HepG2 (cell line): Measurements from ENCODE around the gene P2RY8. TPM values are rescaled to one million over a fixed set of nuclear protein-coding genes. Genes with fewer than 3 reads are reported as not detected.

Experiments used
- CBX2 ChIP-seq, 2 experiments: fragments of 200-600 bp in 1 of 2; sonication (generic); formaldehyde crosslinking in 1 of 2; IDR thresholded peaks; 2 replicates each; pipeline versions ENCODE4 v1.7.0 to v1.8.1; 2018 to 2022; ENCODE audit warnings: low read depth in 2 of 2, low read length in 1 of 2, mild to moderate bottlenecking in 1 of 2, missing genetic modification reagents in 1 of 2
- CREB1 ChIP-seq, 2 experiments: fragments of 450-650 bp in 1 of 2; IDR thresholded peaks; 2 replicates each; pipeline ENCODE4 v1.6.1; 2016 to 2017; ENCODE audit warnings: control low read depth in 1 of 2, mild to moderate bottlenecking in 1 of 2, missing compliant biosample characterization in 1 of 2, missing genetic modification characterization in 1 of 2
- FOXC1 ChIP-seq: sonication (generic); formaldehyde crosslinking; IDR thresholded peaks from 2 replicates; pipeline ENCODE4 v1.8.0; 2022; ENCODE audit warnings: mild to moderate bottlenecking, missing genetic modification reagents, borderline replicate concordance
- FOXP4 ChIP-seq: sonication (generic); formaldehyde crosslinking; IDR thresholded peaks from 2 replicates; pipeline ENCODE4 v1.4.0; 2020; ENCODE audit warnings: missing genetic modification reagents
- KAT8 ChIP-seq: IDR thresholded peaks from 2 replicates; pipeline ENCODE4 v1.6.1; 2016; ENCODE audit warnings: missing genetic modification reagents, missing compliant biosample characterization
- KMT2B ChIP-seq: IDR thresholded peaks from 2 replicates; pipeline ENCODE4 v1.6.1; 2016; ENCODE audit warnings: missing genetic modification reagents, missing compliant biosample characterization
- SOX6 ChIP-seq, 2 experiments: fragments of 450-650 bp in 1 of 2; sonication (generic) in 1 of 2; formaldehyde crosslinking in 1 of 2; IDR thresholded peaks; 2 replicates each; pipeline versions ENCODE4 v1.4.0 to v1.6.1; 2017 to 2020; ENCODE audit warnings: antibody characterized with exemption in 1 of 2, mild to moderate bottlenecking in 1 of 2, missing genetic modification reagents in 1 of 2
- SRSF1 ChIP-seq: fragments of 200-400 bp; formaldehyde crosslinking; optimal IDR thresholded peaks from 2 replicates; pipeline ENCODE3; 2017; ENCODE audit warnings: mild to moderate bottlenecking, low read depth, low read length, moderate library complexity
- TCF12 ChIP-seq, 2 experiments: fragments of 450-650 bp in 1 of 2; sonication (generic) in 1 of 2; formaldehyde crosslinking in 1 of 2; IDR thresholded peaks; 2 replicates each; pipeline versions ENCODE4 v1.6.1 to v1.8.0; 2017 to 2022; ENCODE audit warnings: antibody characterized with exemption in 1 of 2, mild to moderate bottlenecking in 1 of 2, missing genetic modification reagents in 1 of 2, moderate library complexity in 1 of 2
- ZNF263 ChIP-seq: sonication (generic); formaldehyde crosslinking; IDR thresholded peaks from 2 replicates; pipeline ENCODE4 v1.4.0; 2020; ENCODE audit warnings: missing genetic modification reagents
- ZNF512B ChIP-seq: sonication (generic); formaldehyde crosslinking; IDR thresholded peaks from 2 replicates; pipeline ENCODE4 v1.5.1; 2020; ENCODE audit warnings: missing genetic modification reagents, mild to moderate bottlenecking, borderline replicate concordance
- ZNF660 ChIP-seq: sonication (generic); formaldehyde crosslinking; IDR thresholded peaks from 2 replicates; pipeline ENCODE4 v1.5.1; 2020; ENCODE audit warnings: mild to moderate bottlenecking, low read depth, missing genetic modification reagents, borderline replicate concordance
- ZNF776 ChIP-seq: sonication (generic); formaldehyde crosslinking; IDR thresholded peaks from 2 replicates; pipeline ENCODE4 v1.4.0; 2020; ENCODE audit warnings: mild to moderate bottlenecking, missing genetic modification reagents
- ZNF879 ChIP-seq: sonication (generic); formaldehyde crosslinking; IDR thresholded peaks from 2 replicates; pipeline ENCODE4 v1.8.1; 2023; ENCODE audit warnings: missing genetic modification reagents
- ZNF891 ChIP-seq: sonication (generic); formaldehyde crosslinking; IDR thresholded peaks from 2 replicates; pipeline ENCODE4 v1.5.0; 2020; ENCODE audit warnings: mild to moderate bottlenecking, missing genetic modification reagents
- polyA plus RNA-seq, 8 experiments: library from polyadenylated mRNA; depleted of rRNA in 3 of 8; stranded (reverse) in 7 of 8; unstranded in 1 of 8; fragments of >200 nt; fragmentation: Illumina TruSeq in 4 of 8; extraction: Trizol in 4 of 8; gene quantifications; 2 replicates each; pipeline versions ENCODE4 v1.2.1 to v1.2.3, GENCODE V29; 2011 to 2016; ENCODE audit warnings: low read depth in 4 of 8, missing spikeins in 1 of 8, mixed read lengths in 1 of 8; ENCODE audit not compliant: insufficient read depth in 1 of 8
- total RNA-seq, 5 experiments: library from RNA; depleted of rRNA; stranded (reverse); fragments of >200 nt; fragmentation: Illumina TruSeq; extraction: Trizol; gene quantifications; 2 replicates each; pipeline ENCODE4 v1.2.3, GENCODE V29; 2016; ENCODE audit warnings: low read depth in 1 of 5
- TF ChIP-seq, protein P1 (sequence below), 2 experiments: sonication (generic) in 1 of 2; formaldehyde crosslinking in 1 of 2; IDR thresholded peaks; 2 replicates each; pipeline versions ENCODE4 v1.4.0 to v1.6.1; 2016 to 2020; ENCODE audit warnings: borderline replicate concordance in 1 of 2, low read depth in 1 of 2, mild to moderate bottlenecking in 1 of 2, missing genetic modification reagents in 1 of 2

Gene P2RY8
- total and polyA plus RNA-seq, 2 of the 13 experiments (the other 11 are each of a cell fraction or from before 2014, with no cell fraction given) = 1.0 to 1.3 TPM

DNA sequence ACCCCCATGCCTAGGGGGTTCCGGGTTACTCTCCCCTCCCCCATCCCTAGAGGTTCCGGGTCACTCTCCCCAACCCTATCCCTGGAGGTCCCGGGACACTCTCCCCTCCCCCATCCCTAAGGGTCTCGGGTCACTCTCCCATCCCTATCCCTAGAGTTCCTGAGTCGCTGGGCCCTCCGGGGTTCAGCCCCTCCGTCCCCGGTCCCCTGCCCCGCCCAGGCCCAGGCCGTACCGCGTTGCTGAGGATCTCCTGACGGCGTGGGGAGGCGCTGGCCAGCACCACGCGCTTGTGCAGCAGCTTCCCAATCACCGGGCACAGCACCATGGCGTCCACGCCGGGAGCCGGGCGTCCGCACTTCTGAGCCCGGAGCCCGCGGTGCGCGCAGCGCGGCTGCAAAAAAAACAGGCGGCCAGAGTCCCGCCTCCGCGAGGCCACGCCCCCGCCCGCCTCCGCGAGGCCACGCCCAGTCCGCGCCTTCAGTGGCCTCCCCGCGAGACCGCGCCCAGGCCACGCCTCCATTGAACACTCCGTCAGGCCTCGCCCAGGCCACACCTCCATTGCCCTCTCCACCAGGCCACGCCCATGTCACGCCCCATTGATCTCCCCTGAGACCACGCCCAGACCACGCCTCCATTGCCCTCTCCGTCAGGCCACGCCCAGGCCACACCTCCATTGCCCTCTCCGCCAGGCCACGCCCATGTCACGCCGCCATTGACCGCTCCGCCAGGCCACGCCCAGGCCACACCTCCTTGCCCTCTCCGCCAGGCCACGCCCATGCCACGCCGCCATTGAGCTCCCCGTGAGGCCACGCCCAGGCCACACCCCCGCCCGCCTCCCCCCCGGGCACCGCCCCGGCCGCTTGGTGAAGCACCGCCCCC is 84.2 kb downstream of the P2RY8 start, which contains the start of gene ASMTL (continued):
- peak; percentile 69 for TF ChIP-seq CREB1 (IDR thresholded peaks at IDR 0.05)
- TF ChIP-seq CREB1 (CRISPR knock-in tag; IDR thresholded peaks at IDR 0.05) = no peak
- TF ChIP-seq ZNF660 = no peak
- TF ChIP-seq TCF12 (IDR thresholded peaks at IDR 0.05) = no peak
- TF ChIP-seq TCF12 (CRISPR knock-in tag; IDR thresholded peaks at IDR 0.05) = no peak
- TF ChIP-seq KAT8 (CRISPR knock-in tag) = peak; percentile 40; the same call in 1 of the 2 replicates
- peak; percentile 57; the same call in 1 of the 2 replicates for TF ChIP-seq ZNF891
- no peak for TF ChIP-seq ZNF263 (CRISPR knock-in tag)
- TF ChIP-seq SOX6 (IDR thresholded peaks at IDR 0.05) = no peak
- TF ChIP-seq SOX6 (CRISPR knock-in tag; IDR thresholded peaks at IDR 0.05) = no peak; the same call in 1 of the 2 replicates
- TF ChIP-seq SRSF1 = peak; percentile 1
- TF ChIP-seq, protein P1, sequence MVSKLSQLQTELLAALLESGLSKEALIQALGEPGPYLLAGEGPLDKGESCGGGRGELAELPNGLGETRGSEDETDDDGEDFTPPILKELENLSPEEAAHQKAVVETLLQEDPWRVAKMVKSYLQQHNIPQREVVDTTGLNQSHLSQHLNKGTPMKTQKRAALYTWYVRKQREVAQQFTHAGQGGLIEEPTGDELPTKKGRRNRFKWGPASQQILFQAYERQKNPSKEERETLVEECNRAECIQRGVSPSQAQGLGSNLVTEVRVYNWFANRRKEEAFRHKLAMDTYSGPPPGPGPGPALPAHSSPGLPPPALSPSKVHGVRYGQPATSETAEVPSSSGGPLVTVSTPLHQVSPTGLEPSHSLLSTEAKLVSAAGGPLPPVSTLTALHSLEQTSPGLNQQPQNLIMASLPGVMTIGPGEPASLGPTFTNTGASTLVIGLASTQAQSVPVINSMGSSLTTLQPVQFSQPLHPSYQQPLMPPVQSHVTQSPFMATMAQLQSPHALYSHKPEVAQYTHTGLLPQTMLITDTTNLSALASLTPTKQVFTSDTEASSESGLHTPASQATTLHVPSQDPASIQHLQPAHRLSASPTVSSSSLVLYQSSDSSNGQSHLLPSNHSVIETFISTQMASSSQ (IDR thresholded peaks at IDR 0.05; ENCODE audit: low read depth) = no peak
- TF ChIP-seq, protein P1 (CRISPR knock-in tag; IDR thresholded peaks at IDR 0.05; ENCODE audit: borderline replicate concordance) = no peak
- peak; percentile 43; the same call in 1 of the 2 replicates for TF ChIP-seq FOXC1
- no peak for TF ChIP-seq ZNF512B (CRISPR knock-in tag)
- 0 out of 2 replicates have a peak, but pooled peaks have one; percentile 36 for TF ChIP-seq ZNF776 (CRISPR knock-in tag)
- TF ChIP-seq KMT2B = no peak
- TF ChIP-seq FOXP4 (CRISPR knock-in tag) = no peak
- TF ChIP-seq CBX2 (IDR thresholded peaks at IDR 0.05; ENCODE audit: low read depth, low read length) = no peak
- no peak for TF ChIP-seq CBX2 (CRISPR knock-in tag; IDR thresholded peaks at IDR 0.05; ENCODE audit: low read depth)
- TF ChIP-seq ZNF879 (CRISPR knock-in tag) = no peak
